ENCODE measurements around the gene GIPR.
A peak's percentile ranks its signal among the peaks of the same experiment; 100 is the strongest.
"Not testable (repeated sequence)": the region's sequence is repeated elsewhere in the genome, so short reads cannot be mapped to it uniquely, and the experiment has no call there.

The GIPR gene

GRCh38 chr19:45682117-45682516 lies 14.1 kb downstream of the GIPR start:
- no peak for DNase-seq
- in situ Hi-C loops (cut with HindIII; ENCODE audit: low pct_ligation_motif_present, low pct_unique_long_range_greater_than_20kb, low sequenced_read_pairs): no loop called here

- no peak for DNase-seq
- in situ Hi-C loops (cut with HindIII; ENCODE audit: low pct_ligation_motif_present, low pct_unique_long_range_greater_than_20kb, low sequenced_read_pairs): no loop called here
Measured at GRCh38 chr19:45682908-45683307, 14.9 kb downstream of the GIPR start.

GRCh38 chr19:45685045-45685444 lies 17.0 kb downstream of the GIPR start:
- in situ Hi-C loops (cut with HindIII; ENCODE audit: low pct_ligation_motif_present, low pct_unique_long_range_greater_than_20kb, low sequenced_read_pairs); DNase-seq: not testable (repeated sequence)

- in situ Hi-C loops (cut with HindIII; ENCODE audit: low pct_ligation_motif_present, low pct_unique_long_range_greater_than_20kb, low sequenced_read_pairs): no loop called here
- no peak for DNase-seq
Measured at GRCh38 chr19:45687599-45687998, 19.6 kb downstream of the GIPR start.

- in situ Hi-C loops (cut with HindIII; ENCODE audit: low pct_ligation_motif_present, low pct_unique_long_range_greater_than_20kb, low sequenced_read_pairs): no loop called here
- DNase-seq: peak; percentile 93
Measured at GRCh38 chr19:45691516-45692186, 23.6 kb downstream of the GIPR start, which contains the start of gene SNRPD2. Gene SNRPD2 (minus strand): TSS chr19:45691953. CDS start chr19:45691888, 65 bp downstream.

GRCh38 chr19:45692187-45693105 lies 24.4 kb downstream of the GIPR start, which contains the start of gene QPCTL:
Gene QPCTL (plus strand): TSS chr19:45692666. CDS start chr19:45692704, 38 bp downstream.
- in situ Hi-C loops (cut with HindIII; ENCODE audit: low pct_ligation_motif_present, low pct_unique_long_range_greater_than_20kb, low sequenced_read_pairs): no loop called here
- peak; percentile 99 for DNase-seq

- peak; percentile 70 for DNase-seq
- in situ Hi-C loops (cut with HindIII; ENCODE audit: low pct_ligation_motif_present, low pct_unique_long_range_greater_than_20kb, low sequenced_read_pairs): no loop called here
Measured at GRCh38 chr19:45693106-45693788, 25.2 kb downstream of the GIPR start.

- in situ Hi-C loops (cut with HindIII; ENCODE audit: low pct_ligation_motif_present, low pct_unique_long_range_greater_than_20kb, low sequenced_read_pairs): no loop called here
- DNase-seq: no peak
Measured at GRCh38 chr19:45701676-45702075, 33.7 kb downstream of the GIPR start.

GRCh38 chr19:45705115-45705514 lies 37.1 kb downstream of the GIPR start:
- in situ Hi-C loops (cut with HindIII; ENCODE audit: low pct_ligation_motif_present, low pct_unique_long_range_greater_than_20kb, low sequenced_read_pairs): no loop called here
- no peak for DNase-seq

GRCh38 chr19:45705710-45706415 lies 37.8 kb downstream of the GIPR start:
- in situ Hi-C loops (cut with HindIII; ENCODE audit: low pct_ligation_motif_present, low pct_unique_long_range_greater_than_20kb, low sequenced_read_pairs): no loop called here

GRCh38 chr19:45710356-45711130 lies 42.5 kb downstream of the GIPR start:
- in situ Hi-C loops (cut with HindIII; ENCODE audit: low pct_ligation_motif_present, low pct_unique_long_range_greater_than_20kb, low sequenced_read_pairs): no loop called here
- DNase-seq: no peak

More at GRCh38 chr19:45705710-45706415, 37.8 kb downstream of the GIPR start:
- no peak for DNase-seq

GRCh38 chr19:45711851-45712698 lies 44.1 kb downstream of the GIPR start:
- in situ Hi-C loops (cut with HindIII; ENCODE audit: low pct_ligation_motif_present, low pct_unique_long_range_greater_than_20kb, low sequenced_read_pairs): no loop called here
- no peak for DNase-seq

GRCh38 chr19:45712699-45713067 lies 44.7 kb downstream of the GIPR start:
- in situ Hi-C loops (cut with HindIII; ENCODE audit: low pct_ligation_motif_present, low pct_unique_long_range_greater_than_20kb, low sequenced_read_pairs): no loop called here
- DNase-seq: no peak

GRCh38 chr19:45713141-45713540 lies 45.1 kb downstream of the GIPR start:
- in situ Hi-C loops (cut with HindIII; ENCODE audit: low pct_ligation_motif_present, low pct_unique_long_range_greater_than_20kb, low sequenced_read_pairs): no loop called here
- no peak for DNase-seq

- in situ Hi-C loops (cut with HindIII; ENCODE audit: low pct_ligation_motif_present, low pct_unique_long_range_greater_than_20kb, low sequenced_read_pairs): no loop called here
Measured at GRCh38 chr19:45715139-45715538, 47.1 kb downstream of the GIPR start.

GRCh38 chr19:45716359-45717130 lies 48.5 kb downstream of the GIPR start:
- peak; percentile 19 for DNase-seq
- in situ Hi-C loops (cut with HindIII; ENCODE audit: low pct_ligation_motif_present, low pct_unique_long_range_greater_than_20kb, low sequenced_read_pairs): no loop called here

More at GRCh38 chr19:45715139-45715538, 47.1 kb downstream of the GIPR start:
- no peak for DNase-seq
